ENCODE data around the gene DAPK2.
"Not testable (repeated sequence)": the region's sequence is repeated elsewhere in the genome, so short reads cannot be mapped to it uniquely, and the experiment has no call there.

The DAPK2 gene

DNA sequence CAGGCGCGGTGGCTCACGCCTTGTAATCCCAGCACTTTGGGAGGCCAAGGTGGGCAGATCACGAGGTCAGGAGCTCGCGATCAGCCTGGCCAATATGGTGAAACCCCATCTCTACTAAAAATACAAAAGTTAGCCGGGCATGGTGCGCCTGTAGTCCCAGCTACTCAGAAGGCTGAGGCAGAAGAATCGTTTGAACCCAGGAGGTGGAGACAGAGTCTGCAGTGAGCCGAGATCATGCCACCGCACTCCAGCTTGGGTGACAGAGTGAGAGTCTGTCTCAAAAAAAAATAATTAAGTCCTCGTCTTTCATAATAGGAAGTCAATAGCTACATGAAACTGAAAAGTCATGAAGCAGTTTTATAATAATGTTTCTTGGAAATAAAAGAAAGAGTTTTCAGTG, 7.4 kb upstream of the DAPK2 start:
- DNase-seq (ENCODE audit: low read depth), result not testable (repeated sequence)

DNA sequence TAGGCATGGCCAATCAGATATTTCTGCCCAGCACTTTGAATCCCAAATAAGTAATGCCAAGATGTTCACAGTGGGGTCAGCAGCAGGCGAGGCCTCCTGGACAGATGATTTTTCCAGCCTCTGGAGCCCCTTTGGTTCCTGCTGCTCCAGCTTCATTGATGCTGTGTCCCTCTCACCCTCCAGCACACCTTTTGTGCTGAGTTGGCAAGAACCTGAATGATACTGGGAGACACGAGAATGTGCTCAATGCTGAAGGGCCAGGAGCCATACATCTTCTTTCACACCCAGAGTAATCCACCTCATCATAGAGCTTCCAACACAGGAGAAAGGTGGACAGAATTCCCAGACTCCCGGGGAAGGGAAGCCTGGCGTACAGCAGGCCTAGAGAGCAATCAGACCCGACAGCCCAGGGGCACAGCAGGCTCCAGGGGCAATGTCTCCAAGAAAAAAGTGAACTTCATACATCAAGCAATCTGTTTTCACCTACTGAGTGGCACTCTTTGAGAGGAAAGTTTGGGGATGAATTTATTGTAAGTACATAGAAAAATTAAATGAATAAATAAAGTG, 6.7 kb upstream of the DAPK2 start:
- DNase-seq (ENCODE audit: low read depth), result no peak

DNA sequence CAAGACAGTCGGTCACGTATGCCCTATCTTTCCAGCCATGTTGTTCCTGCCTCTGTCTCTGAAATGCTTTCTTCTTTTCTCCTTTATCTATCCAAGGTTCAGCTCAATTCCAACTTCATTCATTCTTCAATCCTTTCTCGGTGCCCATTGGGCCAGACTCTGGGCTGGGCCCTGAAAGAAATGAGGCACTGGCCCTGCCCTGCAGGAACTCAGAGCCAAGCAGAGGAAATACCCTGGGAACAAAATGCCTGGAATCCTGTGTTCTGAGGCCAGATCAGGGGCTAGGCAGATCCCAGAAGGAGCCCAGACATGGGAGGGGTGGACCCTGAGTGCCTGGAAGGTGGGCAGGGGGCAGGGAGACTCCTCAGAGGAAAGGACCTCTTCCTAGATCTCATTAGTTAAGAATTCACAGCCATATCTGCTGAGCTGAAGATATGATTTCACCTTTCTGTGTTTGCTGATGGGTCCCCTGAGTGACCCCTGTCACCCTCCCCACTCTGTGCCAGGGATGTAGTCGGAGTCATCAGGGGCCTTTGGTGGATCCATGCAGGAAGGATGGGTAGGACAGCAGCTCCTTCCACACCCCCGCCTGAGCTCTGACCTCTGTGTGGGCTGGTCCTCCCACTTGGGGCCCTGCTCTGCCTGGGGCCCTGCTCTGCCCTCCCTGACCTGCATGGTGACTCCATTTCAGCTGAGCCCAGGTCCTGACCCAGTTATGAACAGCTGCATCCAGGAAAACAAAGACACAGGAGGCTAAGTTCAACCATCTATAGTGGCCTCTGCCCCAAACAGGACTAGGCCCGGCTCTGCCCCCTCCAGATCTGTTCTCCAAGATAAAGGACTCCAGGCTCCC, 5.3 kb upstream of the DAPK2 start:
- no peak for DNase-seq (ENCODE audit: low read depth)

DNA sequence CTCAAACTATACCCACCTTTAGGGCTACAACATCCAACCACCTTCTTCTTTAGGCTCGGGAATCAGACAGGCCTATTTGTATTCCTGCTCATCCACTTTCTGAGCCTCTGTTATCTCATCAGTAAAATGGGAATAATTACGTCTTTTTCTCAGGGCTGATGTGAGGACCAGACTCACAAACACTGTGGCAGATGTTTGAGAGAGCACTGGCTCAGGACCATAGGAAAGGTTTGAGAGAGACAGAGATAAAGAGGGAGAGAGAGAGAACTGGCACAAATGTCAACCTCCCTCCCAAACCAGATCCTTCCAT, 4.8 kb upstream of the DAPK2 start:
- DNase-seq (ENCODE audit: low read depth), result no peak

DNA sequence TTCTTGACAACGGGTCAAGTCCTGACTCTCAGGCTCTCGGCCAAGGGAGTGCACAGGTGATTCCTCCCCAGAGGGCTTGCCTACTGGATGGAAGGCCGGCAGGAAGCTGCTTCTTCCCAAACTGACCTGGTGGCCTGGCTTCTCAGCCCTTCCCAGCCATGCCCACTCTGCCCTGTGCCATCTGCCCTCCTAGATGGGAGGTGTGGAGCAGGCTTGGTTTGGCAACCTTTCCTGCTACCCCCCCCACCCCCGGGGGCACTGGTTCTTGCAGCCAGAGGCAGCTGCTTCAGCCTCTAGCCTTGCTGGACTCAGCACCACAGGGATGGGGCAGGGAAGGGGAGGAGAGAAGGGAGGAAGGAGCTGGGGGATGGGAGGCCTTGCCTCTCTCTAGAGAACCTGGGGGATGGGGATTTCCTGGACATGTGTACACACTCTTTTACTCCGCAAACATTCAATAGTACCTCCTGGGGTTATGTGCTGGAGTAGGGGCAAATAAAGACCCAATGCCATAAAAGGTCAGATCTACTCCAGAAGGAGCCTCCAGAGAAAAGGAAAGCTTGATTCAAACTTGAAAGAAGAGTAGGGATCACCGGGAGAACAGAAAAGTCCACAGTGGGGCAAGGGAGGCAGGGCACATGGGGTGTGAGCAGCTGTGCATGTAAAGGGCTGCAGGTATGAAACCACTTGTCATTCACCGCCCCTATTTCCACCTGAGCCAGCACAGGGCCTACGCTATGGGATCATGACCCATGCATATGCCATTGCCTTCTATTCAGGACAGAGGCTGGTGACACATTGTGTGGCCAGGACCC, 4.2 kb upstream of the DAPK2 start:
- DNase-seq (ENCODE audit: low read depth), result no peak

DNA sequence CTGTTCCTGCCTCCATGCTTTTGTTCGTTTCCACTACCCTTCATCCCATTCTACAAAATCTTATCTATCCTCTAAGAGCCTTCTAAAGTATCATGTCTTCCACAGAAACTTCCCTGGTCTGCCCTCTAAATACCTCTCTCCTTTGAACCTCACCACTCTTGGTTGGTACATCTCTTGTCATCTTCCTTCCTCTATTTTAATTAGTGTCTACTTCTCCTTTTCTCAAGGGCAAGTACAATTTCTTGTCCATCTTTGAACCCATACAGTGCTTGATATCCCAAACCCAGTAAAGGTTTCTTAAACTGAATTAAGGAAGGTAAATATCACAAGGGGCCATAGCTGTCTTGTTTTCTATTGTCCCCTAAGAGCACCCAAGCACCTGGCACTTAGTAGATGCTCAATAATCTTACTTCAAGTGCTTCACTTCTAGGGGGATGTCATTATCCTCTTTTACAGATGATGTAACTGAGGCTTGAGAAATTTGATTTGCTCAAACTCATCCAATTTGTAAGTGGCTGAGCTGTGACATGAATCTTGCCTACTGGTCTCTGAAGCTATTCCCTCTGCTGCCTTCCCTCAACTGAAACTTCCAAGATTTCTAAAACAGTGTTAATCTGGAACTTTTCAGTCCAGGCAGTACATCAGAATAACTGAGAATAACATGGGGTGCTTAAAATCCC, 2.6 kb upstream of the DAPK2 start:
- DNase-seq (ENCODE audit: low read depth), result no peak

DNA sequence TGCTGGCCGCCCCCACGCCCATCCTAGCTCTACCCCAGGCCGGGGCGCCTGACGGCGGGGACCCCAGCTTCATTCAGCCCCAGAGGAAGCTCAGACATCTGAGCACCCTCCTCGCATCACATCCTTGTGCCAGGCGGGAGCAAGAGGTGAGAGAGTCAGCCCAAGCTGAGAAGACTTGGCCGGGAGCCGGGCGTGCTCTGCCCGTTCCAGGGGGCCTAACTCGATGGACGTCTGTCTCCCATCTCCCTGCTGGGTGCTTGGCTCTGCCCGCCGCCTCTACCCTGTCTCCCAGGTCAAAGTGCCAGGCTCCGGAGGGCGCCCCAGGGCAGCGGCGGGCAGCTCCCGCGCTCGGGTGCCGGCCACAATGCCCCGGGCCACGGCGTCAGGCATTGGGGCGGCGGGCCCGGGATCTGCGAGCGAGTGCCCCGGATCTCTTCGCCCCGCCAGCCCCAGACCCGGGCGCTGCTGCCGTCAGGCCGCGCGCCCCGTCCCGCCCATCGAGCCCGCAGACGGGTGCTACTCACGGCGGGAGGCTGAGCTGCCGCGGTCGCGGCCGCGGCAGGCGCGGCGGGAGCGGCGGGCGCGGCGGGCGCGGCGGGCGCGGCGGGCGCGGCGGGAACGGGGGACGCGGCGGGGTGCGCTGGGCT, 388 bp downstream of the DAPK2 start:
- no peak for DNase-seq (ENCODE audit: low read depth)

DNA sequence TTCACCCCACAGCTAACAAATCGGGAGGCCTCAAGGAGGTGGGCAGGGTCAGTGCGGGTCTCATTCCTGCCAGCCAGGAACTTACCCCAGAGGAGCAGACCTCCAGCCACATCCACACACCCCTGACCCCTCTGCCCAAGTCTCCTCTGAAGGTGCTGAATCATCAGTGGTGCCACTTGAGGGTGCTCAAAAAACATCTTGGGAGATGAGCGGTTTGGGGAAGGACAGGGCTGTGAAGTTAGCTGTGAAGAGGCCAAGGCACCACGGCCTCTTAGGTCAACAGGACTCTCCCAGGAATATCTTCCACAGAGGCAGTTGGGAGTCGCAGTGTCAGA, 1.2 kb downstream of the DAPK2 start:
- DNase-seq (ENCODE audit: low read depth), result no peak

DNA sequence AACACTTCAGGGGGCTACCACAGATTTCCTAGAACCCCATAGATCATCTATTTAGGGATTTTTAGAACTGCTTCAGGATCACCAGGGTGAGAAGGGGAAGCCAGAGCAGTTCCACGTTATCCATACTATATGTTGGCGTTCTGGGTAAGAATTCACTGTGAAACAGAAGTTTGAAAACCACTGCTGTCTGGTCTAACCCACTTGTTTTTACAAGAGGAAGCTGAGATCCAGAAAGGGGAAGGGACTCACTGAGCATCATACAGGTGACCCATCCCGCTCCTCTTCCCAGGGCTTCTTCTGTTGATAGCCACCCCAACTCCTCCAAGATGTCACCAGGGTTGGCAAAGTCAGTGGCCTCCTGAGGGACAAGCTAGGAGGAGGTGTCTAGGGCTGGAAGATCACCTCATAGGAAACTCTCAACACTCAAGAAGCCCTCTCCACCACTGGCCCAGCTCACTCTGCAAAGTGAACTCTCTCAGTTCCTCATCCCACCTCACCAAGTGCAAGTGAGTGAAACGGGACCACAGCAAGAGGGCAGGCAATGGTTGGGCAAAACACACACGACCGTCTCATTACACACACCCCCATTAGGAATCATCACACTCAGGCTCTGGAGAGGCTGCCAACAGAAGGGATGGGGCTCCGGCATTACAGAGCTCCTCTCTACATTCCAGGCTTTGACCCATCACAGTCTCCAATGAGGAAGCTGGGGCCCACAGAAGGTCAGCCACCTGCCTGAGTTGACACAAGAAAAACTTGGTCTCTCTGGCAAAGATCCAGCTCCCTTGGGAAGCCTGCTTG, 1.8 kb downstream of the DAPK2 start:
- no peak for DNase-seq (ENCODE audit: low read depth)

DNA sequence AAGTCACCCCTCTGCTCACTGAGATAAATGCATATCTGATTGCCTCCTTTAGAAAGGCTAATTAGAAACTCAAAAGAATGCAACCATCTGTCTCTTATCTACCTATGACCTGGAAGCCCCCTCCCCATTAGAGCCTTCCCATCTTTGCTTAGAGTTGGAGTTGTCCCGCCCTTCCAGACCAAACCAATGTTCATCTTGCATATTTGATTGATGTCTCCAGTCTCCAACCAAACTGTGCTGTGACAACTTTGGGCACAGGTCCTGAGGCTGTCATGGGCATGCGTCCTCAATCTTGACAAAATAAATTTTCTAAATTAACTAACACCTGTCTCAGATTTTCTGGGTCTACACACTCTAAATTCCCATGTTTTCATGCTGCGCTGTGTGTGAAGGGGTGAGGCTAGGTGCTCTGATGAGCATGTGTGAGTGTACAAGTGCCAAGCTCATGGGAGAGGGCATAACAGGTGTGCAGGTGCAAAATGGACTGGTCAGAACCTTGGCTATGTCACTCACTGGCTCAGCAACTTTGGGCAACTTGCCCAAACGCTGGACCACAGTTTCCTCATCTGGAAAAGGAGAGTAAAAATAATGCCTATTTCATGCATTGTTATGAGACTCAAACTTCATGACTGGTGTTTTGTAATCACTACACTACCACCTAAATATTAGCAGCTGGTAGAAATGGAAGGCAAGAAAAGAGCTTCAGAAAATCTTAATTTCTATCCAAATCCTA, 7.2 kb downstream of the DAPK2 start:
- DNase-seq (ENCODE audit: low read depth), result no peak

DNA sequence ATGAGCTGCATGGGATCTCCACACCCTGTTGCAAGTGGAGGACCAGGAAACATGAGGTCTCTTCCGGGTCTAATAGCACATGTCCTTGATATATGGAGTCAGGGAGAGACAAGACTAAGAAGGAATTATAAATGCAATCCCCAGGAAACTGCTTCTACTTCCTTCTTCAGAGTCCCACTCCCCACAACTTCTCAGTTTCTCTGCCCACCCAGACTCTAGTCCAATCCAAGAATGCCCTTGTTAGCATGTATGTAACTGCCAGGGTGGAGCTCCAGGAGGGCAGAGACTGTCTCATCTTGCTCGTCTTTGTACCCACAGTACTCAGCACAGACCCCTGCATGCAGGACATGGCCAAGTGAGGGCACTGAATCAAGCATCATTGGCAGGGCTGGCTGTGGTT, 8.3 kb downstream of the DAPK2 start:
- no peak for DNase-seq (ENCODE audit: low read depth)

DNA sequence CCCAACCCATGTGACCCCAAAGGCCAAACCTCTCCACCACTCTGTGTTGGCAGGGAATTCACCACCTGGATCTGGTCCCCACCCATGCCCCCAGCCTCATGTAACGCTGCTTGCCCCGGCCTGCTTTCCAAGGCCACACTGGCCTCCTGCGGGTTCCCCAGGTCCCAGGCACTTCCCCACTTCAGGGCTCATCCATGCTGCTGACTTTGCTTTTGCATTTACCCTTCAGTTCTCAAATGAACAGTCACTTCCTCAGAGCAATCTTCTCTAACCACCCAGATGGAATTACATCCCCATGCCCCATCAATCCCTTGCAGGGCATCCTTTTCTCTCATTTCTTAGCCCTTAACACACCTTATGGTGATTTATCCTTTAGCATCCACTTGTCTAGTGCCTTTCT, 9.2 kb downstream of the DAPK2 start:
- no peak for DNase-seq (ENCODE audit: low read depth)

DNA sequence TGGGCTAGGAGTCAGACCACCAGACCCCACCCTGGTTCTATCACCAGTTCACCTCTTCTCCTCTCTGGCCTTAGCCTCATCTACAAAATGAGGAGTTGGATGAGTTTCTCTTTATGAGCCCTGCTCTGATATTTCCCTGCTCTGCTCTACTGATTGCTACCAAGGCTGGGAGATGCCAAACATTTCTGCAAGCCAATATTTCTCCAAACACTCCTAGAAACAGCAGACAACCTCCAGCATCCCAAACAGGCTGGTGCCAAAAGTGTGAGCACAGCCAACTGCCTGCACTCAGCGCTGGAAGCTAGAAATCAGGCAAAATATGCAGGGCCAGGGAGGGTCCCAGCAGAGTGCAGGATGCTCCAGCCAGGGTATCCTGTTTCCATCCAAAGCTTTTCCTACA, 10.8 kb downstream of the DAPK2 start:
- no peak for DNase-seq (ENCODE audit: low read depth)

DNA sequence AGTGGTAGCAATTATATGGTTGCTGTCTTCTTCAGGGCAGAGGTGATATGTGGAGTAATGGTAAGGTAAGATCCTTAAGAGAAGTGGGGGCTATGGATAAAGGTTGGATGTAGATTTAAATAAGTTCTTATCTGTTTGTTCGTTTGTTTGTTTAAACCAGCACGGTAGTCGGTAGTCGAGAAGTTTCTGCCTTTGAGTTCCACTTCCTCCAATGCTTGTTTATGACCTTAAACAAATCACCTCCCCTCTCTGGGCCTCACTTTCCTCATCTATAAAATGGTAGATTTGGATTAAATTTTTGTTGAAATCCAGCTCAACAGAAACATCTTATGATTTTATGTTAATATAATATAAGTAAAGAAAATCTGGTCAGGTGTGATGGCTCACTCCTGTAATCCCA, 11.8 kb downstream of the DAPK2 start:
- DNase-seq (ENCODE audit: low read depth), result no peak

DNA sequence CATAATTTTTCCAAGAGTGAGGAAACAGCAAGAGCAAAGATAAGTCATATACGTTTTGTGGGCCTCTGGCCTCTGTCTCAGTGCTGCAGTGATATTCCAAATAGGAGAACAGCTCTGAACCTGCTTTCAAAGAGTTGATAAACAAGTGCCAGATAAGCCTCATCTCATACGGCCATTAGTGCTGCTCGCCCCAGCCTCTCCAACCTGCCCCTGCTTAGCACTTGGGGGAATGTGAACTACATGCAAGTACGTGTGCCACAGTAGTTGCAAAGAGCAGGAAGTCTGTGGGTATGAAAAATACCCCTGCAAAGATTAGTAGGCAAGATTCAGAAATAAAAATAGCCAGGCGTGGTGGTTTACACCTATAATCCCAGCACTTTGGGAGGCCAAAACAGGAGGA, 14.0 kb downstream of the DAPK2 start:
- no peak for DNase-seq (ENCODE audit: low read depth)

DNA sequence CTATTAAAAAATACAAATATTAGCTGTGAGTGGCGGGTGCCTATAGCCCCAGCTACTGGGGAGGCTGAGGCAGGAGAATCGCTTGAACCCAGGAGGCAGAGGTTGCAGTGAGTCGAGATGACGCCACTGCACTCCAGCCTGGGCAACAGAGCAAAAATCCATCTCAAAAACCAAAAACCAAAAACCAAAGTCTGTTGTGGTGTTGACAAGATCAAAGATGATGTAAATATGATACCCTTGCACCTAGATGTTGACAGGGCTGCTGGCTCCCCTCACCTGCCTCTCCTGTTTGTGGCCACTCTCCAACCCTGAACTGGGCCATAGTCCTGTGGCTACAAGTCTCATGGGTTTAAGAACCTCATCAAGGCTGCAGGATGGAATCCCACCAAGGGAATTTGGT, 16.2 kb downstream of the DAPK2 start:
- no peak for DNase-seq (ENCODE audit: low read depth)

DNA sequence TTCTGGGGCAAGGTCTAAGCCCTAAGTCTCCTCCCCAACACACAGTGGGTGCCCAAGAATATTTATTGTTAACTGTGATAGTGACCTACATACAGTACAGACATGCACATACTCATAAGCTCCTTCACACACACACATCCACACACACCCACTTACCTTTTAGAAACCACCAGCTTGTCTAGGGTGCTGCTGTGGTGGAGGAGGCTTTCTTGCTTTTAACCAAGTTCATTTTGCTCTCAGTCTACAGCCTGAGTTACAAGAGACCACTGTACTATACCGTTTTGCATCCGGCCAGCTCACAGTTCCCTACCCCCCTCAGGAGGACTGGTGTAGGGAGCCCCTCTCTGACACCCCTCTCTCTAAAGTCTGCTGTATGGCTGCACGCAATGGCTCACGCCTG, 16.7 kb downstream of the DAPK2 start:
- DNase-seq (ENCODE audit: low read depth), result no peak

DNA sequence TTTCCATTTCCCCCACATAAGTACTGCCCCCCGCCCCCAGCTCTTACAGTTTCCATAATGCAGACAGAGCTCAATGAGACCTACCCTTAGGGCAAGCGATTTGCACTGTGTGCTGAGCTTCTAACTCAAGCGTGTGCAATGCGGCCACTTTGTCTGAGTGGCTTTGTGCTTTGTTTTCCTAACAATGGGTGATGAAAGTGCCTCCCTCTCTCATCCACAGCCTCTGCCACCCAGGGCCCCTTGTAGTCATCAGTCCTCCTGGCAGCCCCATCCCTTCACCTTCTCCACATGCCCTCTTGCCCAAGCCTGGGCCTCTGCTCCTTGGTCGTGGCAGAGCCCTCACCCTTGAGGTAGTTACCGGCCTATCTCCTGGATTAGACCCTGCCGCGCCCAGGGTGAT, 17.2 kb downstream of the DAPK2 start:
- no peak for DNase-seq (ENCODE audit: low read depth)

DNA sequence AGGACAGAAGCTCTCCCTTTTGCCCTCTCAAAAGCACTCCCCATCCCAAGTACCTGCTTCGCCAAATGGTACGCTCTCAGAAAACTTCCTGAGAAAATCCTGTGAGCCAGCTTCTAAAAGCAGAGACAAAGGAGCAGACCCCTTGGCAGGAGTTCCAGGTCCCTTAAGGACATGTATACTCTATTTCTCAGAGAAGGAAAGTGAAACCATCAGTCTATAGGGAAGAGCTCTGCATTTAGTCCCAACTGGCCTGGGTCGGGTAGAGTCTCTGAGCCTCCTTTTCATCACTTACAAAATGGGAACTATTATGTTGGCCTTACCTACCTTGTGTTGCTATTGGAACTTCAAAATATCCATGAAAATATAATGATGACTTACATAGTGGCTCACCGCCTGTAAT, 19.7 kb downstream of the DAPK2 start:
- no peak for DNase-seq (ENCODE audit: low read depth)

DNA sequence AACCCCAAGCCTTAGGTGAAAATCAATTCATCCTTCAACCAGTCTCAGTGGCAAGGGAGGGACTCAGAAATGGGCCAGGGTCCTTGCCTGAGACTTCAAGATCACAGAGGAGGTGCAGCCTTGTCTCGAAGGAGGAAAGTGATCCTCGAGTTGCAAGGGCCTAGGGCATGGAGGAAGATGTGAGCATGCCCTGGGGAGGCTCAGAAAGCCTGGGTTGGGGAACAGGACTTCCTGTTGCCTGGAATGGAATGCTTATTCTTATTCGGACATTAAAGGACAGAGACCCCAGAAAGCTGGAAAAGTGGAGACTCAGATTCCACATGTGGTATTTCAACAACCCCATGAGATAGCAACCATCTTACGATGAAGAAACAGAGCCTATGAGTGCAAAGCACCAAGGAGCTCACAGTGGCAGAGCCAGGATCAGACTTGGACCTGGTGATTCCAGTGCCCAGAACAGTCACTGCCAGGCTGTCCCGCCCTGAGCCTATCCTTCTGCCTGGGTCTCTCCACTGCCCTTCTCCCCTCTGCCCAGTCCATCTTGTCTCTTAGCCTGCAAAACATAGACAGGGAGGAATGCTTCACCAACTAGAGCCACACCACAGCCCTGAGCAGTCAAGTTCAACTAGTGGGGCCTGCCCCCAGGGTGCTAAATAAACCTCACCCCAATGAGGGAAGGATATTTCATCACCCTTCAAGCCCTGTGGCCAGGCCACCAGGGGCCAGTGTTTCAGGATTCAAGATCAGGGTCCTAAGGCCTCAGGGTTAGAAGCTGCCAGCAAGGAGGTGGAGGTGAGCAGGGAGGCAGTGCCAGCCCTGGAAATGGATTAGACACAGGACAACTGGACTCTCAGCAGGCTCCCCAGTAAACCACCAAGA, 21.9 kb downstream of the DAPK2 start:
- DNase-seq (ENCODE audit: low read depth), result no peak
